ENCODE data around the gene PTRHD1.
"Not testable (repeated sequence)": the region's sequence is repeated elsewhere in the genome, so short reads cannot be mapped to it uniquely, and the experiment has no call there.

The PTRHD1 gene

GRCh38 chr2:24809316-24810007 lies 16.3 kb upstream of the PTRHD1 start:
- DNase-seq (ENCODE audit: low spot score) = no peak

- DNase-seq (ENCODE audit: low spot score) = no peak
Observed at GRCh38 chr2:24806661-24807036, 13.5 kb upstream of the PTRHD1 start.

GRCh38 chr2:24805811-24806660 lies 12.8 kb upstream of the PTRHD1 start:
- DNase-seq (ENCODE audit: low spot score) = not testable (repeated sequence)

- DNase-seq (ENCODE audit: low spot score) = not testable (repeated sequence)
Observed at GRCh38 chr2:24800487-24800886, 7.3 kb upstream of the PTRHD1 start.

GRCh38 chr2:24797644-24798043 lies 4.5 kb upstream of the PTRHD1 start:
- no peak for DNase-seq (ENCODE audit: low spot score)

- DNase-seq (ENCODE audit: low spot score) = no peak
Observed at GRCh38 chr2:24793761-24794435, 707 bp upstream of the PTRHD1 start.

GRCh38 chr2:24792542-24792873 lies 683 bp downstream of the PTRHD1 start:
- DNase-seq (ENCODE audit: low spot score) = no peak

GRCh38 chr2:24791452-24791851 lies 1.7 kb downstream of the PTRHD1 start:
- no peak for DNase-seq (ENCODE audit: low spot score)

- DNase-seq (ENCODE audit: low spot score) = no peak
Observed at GRCh38 chr2:24788816-24789215, 4.4 kb downstream of the PTRHD1 start.

GRCh38 chr2:24787532-24787931 lies 5.7 kb downstream of the PTRHD1 start:
- no peak for DNase-seq (ENCODE audit: low spot score)

GRCh38 chr2:24785671-24786321 lies 7.4 kb downstream of the PTRHD1 start:
- DNase-seq (ENCODE audit: low spot score) = no peak

- DNase-seq (ENCODE audit: low spot score) = no peak
Observed at GRCh38 chr2:24783641-24784040, 9.6 kb downstream of the PTRHD1 start.

GRCh38 chr2:24779116-24779515 lies 14.1 kb downstream of the PTRHD1 start:
- no peak for DNase-seq (ENCODE audit: low spot score)

GRCh38 chr2:24774373-24774772 lies 18.8 kb downstream of the PTRHD1 start:
- DNase-seq (ENCODE audit: low spot score) = no peak

GRCh38 chr2:24771764-24772586 lies 21.2 kb downstream of the PTRHD1 start:
- DNase-seq (ENCODE audit: low spot score) = no peak

- DNase-seq (ENCODE audit: low spot score) = no peak
Observed at GRCh38 chr2:24771061-24771460, 22.1 kb downstream of the PTRHD1 start.

- DNase-seq (ENCODE audit: low spot score) = no peak
Observed at GRCh38 chr2:24768601-24769000, 24.6 kb downstream of the PTRHD1 start.

GRCh38 chr2:24768013-24768412 lies 25.2 kb downstream of the PTRHD1 start:
- no peak for DNase-seq (ENCODE audit: low spot score)

- DNase-seq (ENCODE audit: low spot score) = no peak
Observed at GRCh38 chr2:24766609-24767008, 26.6 kb downstream of the PTRHD1 start.

- DNase-seq (ENCODE audit: low spot score) = no peak
Observed at GRCh38 chr2:24763843-24764242, 29.3 kb downstream of the PTRHD1 start.

GRCh38 chr2:24762518-24762917 lies 30.7 kb downstream of the PTRHD1 start:
- no peak for DNase-seq (ENCODE audit: low spot score)

GRCh38 chr2:24761866-24762265 lies 31.3 kb downstream of the PTRHD1 start:
- DNase-seq (ENCODE audit: low spot score) = no peak
